Measurements from ENCODE around the gene HDAC4.
A peak's percentile ranks its signal among the peaks of the same experiment; 100 is the strongest.

Gene HDAC4

DNA sequence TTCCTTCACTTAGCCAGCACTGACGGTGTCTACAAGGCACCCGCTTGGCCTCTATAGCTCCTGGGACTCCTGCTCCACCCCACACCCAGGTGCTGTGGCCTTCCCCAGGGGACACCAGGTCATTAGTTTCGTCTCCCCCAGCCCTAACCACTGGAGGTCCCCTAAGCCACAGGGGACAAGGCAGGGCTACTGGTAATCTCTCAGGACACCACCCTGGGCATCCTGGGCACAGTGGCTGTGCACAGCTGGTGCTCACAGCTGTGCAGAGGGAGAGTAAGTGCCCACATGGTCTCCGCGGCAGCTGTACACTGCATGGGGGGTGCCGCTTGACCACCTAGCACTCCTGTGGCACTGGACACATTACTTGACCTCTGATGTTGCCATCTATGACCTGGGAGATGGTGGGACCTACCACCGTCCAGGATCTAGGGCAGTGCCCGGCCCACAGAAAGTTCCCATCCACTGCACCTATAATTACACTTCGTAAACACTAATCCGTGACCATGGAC lies 134.0 kb downstream of the HDAC4 start:
- no peak for DNase-seq (ENCODE audit: low read depth)

DNA sequence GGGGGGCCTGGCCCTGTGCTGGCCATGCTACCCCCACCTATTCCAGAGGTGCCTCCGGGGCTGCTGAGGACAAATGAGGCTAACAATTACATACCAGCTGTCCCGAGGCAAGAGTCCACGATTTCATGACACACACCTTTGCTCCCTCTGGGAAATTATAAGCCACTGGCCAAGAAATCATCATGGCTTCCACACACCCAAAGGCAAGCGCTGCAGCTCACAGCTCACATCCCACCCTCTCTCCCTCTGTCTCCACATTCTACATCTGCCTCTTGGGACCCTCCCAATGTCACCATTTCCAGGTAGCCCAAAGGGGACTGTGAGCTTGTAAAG lies 134.4 kb downstream of the HDAC4 start:
- no peak for DNase-seq (ENCODE audit: low read depth)

DNA sequence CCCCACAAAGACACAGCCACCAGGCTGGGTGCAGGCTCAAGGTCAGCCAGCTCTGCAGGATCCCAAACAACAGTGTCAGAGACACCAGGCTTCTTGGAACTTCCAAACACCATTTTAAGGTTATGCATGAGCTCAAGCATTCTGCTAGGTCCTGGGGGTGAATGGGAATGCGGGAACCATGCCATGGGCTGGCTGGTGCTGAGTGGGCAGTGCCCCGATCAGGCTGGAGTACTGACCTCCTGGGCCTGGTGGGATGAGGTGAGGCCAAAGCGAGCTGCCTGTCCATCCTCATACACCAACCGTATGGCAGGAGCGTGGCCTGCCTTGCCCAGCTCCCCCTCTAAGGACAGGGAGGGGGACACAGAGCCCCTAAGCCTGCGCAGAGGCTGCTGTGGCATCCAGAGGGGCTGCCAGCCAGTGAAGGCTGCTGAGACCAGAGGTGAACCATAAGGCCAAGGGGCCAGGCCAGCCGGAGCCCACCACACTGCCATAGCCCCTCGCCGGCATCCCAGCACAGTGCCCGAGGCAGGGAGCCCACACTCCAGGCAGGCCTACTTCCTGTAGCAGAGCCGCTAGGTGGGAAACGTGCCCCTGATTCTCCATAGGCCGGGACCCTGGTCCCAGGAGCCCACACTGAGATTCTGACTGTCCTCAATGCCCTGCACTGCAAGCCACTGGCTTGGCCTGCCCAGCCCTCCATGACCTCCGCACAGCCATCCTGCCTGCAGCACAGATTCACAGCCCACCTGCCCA lies 135.0 kb downstream of the HDAC4 start:
- DNase-seq (ENCODE audit: low read depth): no peak

DNA sequence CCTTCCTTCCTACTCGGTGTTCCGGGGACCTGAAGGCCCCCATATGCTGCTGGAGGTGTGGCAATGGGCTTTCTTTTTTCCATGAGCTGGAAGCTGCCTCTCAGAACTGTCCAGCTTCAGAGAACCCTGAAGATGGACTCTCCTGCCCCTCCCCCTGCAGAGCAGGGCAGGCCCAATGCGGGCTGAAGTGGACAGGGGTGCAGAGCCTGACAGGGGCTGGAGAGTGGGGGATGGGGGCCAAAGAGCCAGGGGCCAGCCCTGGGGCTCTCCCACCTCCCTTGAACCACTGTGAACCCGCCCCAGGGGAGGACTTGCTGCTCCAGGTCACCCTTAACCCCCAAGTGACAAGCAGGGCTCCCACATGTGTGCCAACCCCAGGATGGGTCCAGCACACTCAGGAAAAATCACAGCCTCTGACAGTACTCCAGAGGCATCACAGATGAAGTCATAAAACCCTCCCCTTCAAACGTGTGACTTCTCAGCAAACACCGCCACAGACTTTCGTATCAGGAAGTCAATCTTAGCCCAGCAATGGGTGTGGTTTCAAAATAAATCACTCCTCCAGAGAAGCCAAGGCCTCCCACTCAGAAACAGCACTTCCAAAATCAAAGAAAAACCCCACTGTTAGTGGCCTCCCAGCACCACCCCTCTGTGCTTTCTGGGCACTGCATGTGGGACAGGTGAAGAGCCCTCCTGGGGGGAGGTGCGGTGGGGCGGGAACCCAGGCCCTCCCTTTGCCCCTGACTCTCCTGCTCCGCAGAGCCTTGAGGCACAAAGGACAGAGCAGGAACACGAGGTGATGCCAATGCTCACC lies 135.8 kb downstream of the HDAC4 start:
- DNase-seq (ENCODE audit: low read depth): peak; percentile 29

DNA sequence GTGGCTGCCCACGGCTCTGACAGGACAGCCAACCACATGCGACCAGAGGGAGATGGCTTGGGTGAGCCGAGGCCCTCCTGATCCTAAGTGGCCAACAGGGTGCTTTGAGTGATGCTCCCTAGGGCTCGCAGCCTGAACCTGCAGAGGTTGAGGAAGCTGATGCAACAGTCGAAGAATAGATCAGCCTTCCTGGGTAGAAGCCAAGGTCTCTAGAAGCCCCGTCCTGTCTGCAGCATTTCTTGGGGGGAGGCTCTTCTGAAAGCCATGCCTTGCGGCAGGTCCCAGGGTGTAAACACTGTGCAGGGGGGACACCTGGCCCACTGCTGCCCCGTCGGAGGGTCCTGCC lies 136.4 kb downstream of the HDAC4 start:
- DNase-seq (ENCODE audit: low read depth): no peak

DNA sequence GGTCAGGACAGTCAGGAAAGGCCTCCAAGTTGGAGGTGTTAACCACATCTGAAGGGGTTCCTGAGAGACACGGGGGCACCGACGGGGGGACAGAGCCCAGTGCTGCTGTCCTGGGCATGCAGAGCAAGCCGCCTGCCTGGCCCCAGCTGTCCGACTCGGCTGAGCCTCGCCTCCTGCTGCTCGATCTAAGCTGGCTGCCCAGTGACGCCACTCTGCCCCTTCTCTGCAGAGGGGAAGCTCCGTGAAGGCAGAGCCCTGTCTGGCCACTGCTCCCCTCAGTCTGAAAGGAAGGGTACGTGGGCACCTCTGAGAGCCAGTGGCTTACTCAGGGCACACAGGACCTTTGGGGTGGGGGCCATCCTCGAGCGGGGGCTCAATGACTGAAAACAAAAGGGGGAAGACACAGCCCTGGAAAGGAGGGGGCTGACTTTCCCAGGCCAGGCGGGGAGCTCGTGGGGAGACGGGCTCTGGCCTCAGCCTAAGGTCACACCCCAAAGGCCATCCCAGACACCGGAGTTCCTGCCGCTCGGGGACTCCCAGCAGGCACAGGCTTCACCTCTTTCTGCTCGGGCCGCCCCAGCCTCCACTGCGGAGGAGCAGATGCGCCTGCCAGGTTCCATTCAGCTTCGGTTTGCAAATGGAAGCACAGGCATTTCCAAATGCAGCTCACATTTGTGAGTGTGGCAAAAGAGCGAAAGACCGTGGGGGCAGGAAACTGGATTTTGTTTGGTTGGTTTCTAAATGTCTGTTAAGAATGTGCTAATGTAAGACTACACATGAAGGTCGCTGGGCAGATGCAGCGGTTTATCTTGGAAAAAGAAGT lies 136.9 kb downstream of the HDAC4 start:
- DNase-seq (ENCODE audit: low read depth): no peak

DNA sequence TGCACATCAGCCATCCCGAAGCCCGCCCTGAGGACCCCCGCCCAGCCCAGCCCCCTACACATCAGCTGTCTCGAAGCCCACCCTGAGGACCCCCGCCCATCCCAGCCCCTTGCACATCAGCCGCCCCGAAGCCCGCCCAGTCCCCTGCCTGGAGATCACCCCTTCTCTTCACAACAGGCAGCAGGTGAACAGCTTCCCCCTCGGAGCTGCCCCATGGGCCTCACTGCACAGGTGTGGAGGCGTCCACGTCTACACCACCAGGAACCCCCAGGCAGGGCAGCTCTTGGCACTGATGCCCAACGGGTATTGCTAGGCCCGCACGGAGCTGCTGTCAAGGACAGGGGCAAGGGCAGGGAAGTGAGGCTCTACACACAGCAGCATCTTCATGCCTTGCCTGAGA lies 137.6 kb downstream of the HDAC4 start:
- DNase-seq (ENCODE audit: low read depth): no peak

DNA sequence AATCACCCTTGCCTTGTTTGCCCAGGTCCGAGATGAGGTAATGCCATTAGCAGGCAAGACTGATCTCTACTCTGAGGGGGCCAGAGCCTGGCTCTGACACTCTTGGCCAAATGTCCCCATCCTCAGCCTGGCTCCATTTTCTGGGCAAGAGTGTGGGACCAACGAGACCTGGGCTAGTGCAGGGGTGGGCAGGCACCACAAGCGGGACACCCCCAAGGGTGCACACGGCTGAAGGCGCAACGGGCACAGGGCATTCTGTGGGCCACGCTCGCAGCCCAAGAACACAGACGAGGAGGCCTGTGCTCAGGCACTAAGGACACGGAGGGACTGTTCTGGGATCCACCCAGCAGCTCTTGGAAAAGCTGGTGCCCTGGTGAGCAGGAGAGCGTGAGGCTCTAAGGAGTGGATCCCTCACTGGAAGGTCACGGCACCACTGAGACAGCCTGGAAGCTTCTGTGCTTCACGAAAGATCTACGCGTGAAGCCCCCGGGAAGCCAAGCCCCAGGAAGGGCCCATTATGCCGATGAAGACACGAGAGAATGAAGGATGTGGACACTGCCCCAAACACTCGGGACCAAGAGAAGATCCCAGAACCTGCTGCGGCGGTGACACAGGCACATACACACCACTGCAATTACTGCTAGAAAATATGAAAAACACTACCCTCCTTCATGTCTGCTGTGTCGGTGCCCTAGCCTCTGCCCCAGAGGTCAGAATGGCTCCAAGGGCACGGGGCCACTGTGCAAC lies 138.2 kb downstream of the HDAC4 start:
- DNase-seq (ENCODE audit: low read depth): no peak

DNA sequence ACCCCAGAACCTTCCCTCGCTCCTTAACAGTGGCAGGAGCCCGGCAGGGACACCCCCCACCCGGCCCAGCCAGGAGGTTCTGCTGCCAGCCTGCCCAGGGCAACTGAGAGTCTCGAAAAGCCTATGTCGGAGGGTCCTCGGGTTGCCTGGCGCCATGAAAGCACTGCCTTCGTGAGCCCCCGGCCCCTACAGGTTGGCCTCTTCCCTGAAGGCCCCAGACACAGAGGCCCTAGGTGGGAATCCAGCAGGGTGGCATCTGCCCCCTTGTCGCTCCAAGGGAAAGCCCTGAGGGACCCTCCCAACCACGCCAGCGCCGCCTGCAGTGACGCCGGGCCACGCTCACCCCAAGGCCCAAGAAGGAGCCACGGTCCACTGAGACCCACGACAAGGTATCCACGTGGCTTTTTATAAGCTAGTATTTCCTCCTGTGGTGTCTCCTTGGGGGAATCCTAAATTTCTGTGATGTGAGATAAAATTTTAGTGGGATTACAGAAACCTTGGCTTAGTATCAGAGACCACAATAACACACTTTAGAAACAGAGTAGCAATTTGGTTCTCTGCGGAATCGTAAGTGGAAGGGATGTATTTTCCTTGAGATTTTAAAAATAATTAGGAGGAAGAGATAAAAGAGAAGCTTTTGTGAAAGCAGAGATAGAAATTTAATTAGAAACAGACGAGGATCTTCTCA lies 138.9 kb downstream of the HDAC4 start:
- DNase-seq (ENCODE audit: low read depth): no peak

DNA sequence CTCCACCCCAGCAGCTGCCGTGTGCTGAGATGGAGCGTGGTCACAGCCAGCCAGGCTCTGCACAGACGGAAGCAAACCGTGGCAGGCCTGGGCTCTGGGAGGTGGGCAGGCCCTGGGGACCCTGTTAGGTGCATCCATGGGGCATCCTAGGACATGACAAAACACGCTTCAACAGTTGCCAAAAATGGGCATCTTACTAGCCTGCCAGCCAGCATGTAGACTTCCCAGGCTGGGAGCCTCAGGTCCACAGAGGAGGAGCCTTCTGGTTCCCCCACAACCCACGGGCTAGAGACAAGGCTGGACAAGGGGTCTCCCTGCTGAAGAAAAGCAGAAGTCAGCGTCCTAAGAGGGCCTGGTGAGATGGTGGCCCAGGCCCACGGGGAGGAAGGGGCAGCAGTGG lies 139.5 kb downstream of the HDAC4 start:
- DNase-seq (ENCODE audit: low read depth): no peak

DNA sequence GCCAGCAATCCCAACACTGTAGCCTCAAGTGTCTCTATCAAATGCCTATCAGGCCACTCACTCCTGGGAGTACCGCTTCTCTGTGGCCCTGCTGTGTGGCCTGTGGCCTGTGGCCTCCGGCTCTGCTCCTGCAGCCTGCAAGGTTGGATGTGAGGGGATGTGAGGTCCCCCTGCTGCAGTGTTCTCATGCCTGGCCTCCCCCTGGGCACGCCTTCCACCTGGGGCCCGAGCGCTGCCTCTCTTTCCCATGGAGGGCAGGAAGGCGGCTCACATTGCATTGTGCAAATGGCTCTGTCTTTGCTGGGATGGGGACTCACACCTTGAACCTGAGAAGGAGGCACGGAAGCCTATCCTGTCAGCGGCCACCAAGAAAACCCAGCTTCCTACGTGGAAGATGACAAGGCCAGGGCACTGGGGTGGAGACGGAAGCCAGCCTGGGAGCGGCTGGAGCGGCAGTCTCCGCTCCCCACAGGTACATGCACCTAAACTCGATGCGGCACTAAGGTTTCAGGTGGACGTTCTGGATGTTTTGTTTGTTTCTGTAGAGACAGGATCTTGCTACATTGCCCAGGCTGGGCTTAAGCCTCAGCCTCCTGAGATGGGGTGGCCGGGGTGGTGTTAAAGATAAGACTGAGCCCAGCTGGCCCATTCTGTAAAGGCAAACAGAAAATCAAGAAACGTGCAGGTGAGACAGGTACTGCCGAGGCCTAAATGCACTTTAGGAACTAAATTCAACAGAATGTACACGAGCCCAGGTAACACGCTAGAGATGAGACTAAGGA lies 140.1 kb downstream of the HDAC4 start:
- DNase-seq (ENCODE audit: low read depth): no peak

DNA sequence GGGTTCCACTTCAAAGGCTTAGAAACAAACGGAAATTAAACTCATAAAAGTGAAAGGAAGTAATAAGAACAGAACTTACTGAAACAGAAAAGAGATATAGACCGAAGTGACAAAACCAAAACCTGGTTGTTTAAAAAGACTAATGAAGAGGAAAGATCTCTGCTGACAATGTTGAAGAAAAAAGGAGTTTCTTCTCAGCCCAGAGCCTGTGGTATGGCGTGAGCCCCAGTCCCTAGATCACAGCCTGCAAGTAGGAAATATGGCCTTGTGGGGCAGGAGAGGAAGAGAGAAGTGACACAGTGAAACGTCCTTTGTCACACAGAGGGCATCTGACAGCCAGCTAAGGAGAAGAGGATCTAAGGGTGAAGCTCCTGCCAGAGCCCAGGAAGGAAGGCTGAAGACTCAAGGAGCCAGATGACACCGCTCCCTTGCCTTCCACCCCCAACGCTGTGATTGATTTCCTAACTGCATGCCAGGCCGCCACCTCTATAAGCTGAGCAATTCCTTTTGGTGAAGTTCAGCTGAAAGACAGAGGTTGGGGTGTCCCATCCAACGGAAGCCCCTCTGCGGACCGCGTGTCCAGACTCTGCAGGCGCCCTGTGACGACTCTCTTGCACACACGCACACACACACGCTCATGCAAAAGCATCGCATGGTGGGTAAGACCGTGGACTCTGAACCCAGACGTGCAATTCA lies 141.1 kb downstream of the HDAC4 start:
- DNase-seq (ENCODE audit: low read depth): no peak

DNA sequence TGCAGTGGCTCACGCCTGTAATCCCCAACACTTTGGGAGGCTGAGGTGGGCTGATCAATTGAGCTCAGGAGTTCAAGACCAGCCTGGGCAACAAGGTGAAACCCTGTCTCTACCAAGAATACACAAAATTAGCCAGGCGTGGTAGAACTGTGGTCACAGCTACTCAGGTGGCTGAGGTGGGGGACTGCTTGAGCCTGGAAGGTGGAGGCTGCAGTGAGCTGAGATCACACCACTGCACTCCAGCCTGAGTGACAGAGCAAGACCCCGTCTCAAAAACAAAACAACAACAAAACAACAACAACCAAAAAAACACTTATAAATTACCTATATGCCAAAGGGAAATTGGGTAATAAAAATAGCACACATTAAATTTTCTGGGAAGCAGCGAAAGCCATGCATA lies 141.6 kb downstream of the HDAC4 start:
- DNase-seq (ENCODE audit: low read depth): no peak

DNA sequence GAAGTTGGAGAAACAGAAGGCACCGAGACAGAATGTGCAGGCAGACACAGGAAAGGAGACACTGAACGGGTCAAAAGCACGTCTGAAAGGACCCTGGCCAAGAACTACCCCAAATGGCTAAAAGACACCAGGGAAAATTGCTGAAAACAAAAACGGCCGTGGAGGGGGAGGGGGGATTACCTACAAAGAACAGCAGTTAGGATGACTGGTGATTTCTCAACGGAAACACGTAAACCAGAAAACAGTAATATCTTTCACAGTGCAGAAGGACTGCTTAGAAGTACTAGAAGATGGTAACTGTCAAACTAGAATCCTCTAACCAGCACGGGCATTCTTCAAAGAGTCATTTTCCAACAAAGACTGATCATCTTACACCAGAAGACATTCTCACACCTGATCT lies 142.6 kb downstream of the HDAC4 start:
- no peak for DNase-seq (ENCODE audit: low read depth)

DNA sequence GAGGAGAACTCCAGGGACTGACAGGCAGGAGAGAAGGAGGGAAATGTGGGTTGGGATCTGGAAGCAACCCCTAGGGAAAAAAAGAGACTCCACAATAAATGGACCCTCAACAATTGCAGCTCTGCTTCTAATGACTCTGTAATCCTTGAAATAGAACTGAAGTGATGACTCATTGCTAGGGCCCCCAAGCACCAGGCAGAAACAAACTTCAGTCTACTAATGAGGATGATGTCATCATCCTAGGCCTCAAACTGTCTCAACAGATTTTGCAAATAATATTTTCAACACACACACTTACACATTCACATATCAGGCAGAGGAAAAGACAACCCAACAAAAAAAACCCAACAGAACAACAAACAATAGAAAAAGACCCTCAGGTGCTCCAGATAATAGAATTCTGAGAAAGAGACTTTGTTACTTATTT lies 143.3 kb downstream of the HDAC4 start:
- no peak for DNase-seq (ENCODE audit: low read depth)

DNA sequence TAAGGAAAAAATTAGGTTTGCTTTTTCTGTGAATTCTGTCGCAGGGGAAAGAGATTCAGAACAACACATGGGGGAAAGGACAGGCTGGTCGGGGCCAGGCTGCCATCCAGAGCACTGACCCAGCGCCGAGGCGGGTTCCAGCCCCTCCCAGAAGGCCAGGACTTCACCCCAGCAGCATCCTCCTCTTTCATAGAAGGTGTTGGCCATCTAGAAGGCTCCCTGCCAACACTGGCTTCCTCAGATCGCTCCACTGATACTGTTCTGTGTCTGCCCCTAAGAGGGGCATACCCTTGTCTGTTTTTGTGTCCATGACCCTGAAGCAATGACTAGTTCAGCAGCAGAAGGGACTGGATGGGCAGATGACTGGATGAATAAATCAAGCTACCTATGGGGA lies 144.5 kb downstream of the HDAC4 start:
- DNase-seq (ENCODE audit: low read depth): no peak

DNA sequence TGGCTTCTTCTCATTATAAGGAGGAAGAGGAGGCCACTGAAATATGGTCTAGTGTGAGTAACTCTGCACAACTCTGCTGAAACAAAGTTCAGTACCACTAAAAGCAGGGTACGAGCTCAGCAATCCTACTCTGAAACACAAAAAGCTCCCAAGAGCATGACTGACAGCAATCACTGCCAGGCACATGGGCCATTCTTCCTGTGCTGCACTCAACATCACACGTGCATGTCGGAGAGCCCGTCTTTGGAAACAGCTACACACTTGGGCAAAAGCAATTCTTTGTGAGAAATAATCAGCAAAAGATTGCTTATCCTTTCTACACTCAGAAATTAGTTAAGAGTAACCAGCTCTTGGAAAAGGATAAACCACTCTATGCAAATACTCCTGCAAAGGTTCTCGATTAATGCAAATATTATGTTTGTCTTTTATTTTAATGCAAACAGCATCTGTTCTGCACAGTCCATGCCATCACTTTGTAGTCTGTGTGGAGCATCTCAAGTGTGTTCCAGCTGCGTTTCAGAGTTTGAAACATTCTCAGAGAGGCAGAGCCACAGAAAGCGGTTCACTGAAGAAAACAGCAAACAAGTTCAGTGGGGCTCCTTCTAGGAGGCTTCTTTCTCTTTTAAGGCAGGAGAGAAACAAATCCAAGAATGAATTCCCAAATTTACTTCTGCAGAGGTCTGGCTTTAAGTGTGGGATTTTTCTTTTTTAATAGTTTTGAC lies 145.0 kb downstream of the HDAC4 start:
- DNase-seq (ENCODE audit: low read depth): no peak

DNA sequence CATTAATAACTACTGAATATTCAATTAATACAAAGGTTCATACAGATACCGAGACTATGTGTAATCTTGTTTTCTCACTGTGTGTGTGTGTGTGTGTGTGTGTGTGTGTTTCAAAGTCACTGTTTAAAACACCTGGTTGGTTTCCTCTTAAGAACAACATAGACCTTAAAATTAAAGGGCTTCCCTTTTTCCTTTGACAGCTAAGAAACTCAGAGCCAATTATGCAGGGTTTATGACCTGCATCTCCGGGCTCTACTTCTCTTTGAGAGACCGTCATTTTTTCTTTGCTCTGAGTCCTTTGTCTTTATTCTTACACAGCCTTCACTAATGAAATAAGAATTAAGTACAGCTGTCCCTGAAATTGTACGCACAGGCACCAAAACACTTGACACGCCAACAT lies 145.6 kb downstream of the HDAC4 start:
- DNase-seq (ENCODE audit: low read depth): no peak

DNA sequence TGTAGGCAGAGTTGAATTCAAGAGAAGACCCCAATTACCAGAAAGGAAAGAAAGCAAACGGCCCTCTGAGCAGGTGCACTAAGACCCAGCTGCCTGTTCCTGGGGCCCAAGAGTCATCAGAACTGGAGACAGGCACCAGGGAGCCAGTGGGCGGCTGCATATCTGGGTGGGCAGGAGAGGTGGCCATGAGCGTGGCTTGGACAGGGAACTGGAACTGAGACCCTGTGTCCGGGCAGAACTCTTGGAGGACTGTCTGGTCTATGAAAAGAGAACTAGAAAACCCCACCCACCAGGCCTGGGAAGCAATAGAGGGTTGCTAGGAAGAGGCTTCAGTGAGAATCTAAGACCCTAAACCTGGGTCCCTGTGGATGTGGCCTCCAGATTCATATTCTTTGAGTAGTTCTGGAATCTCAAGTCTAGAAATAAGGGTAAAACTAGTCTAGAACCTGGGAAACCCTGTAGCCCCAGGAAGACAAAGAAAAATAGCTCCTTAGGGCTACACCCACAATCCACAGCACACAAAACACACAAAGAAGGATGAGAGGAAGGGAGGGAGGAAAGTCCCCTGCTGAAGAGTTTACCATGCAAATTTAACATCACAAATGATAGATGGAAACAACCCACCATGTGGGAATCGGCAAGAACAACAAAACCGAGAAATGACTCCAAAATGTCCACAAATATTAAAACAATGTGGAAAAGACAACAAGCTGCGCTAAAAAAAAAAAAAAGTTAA lies 147.0 kb downstream of the HDAC4 start:
- DNase-seq (ENCODE audit: low read depth): no peak
